SK-N-SH (cell line): ENCODE data around the gene SLC66A2. TPM values are rescaled to one million over a fixed set of nuclear protein-coding genes. Genes with fewer than 3 reads are reported as not detected.

Experiments used
- CTCF ChIA-PET: fragments of 300-600, 350-600 bp; formaldehyde crosslinking; extraction: SDS; loops from one replicate; lab custom pipeline; 2021; lab: Yijun Ruan, JAX
- POLR2A ChIA-PET: fragments of 350-600 bp; sonication (Branson Sonifier 250); formaldehyde crosslinking; extraction: SDS; loops from one replicate; lab custom pipeline; 2020; ENCODE audit warnings: antibody characterized with exemption, inconsistent platforms; lab: Yijun Ruan, JAX
- DNase-seq: peaks from one replicate; pipeline ENCODE4 v3.0.0; 2012
- H2AFZ ChIP-seq: fragments of 200-600 bp; sonication (generic); 2 replicates; pipeline ENCODE4 v1.8.1; 2016; ENCODE audit warnings: antibody characterized with exemption, mild to moderate bottlenecking, low read depth
- H3F3A ChIP-seq: fragments of 200-600 bp; sonication (generic); replicated peaks from 2 replicates; pipeline ENCODE3; 2016; ENCODE audit warnings: antibody characterized with exemption, mild to moderate bottlenecking; ENCODE audit not compliant: insufficient read depth
- H3K27ac ChIP-seq, 2 experiments: fragments of 200-500 bp in 1 of 2; fragments of 200-600 bp in 1 of 2; sonication (Bioruptor generic) in 1 of 2; sonication (generic), shearing (Covaris generic) in 1 of 2; 2 replicates each; pipeline versions ENCODE4 v1.5.1 to v1.6.1; 2014 to 2016; ENCODE audit warnings: low read depth in 2 of 2, inconsistent platforms in 1 of 2, low read length in 1 of 2, mild to moderate bottlenecking in 1 of 2, mixed read lengths in 1 of 2
- H3K27me3 ChIP-seq: fragments of 200-600 bp; sonication (generic), shearing (Covaris generic); 2 replicates; pipeline ENCODE4 v1.6.1; 2016; ENCODE audit warnings: mixed run types; ENCODE audit not compliant: insufficient read depth
- H3K36me3 ChIP-seq, 2 experiments: fragments of 200-500 bp in 1 of 2; fragments of 200-600 bp in 1 of 2; sonication (Bioruptor generic) in 1 of 2; sonication (generic) in 1 of 2; replicated peaks in 1 of 2; 2 replicates each; pipeline versions ENCODE3 to v1.5.1; 2014 to 2016; ENCODE audit warnings: low read length in 1 of 2, mild to moderate bottlenecking in 1 of 2; ENCODE audit not compliant: insufficient read depth in 2 of 2, control insufficient read depth in 1 of 2
- H3K4me1 ChIP-seq, 2 experiments: fragments of 200-500 bp in 1 of 2; fragments of 200-600 bp in 1 of 2; sonication (Bioruptor generic) in 1 of 2; sonication (generic), shearing (Covaris generic) in 1 of 2; 2 replicates each; pipeline versions ENCODE4 v1.5.1 to v1.6.1; 2014 to 2016; ENCODE audit warnings: low read depth in 1 of 2, low read length in 1 of 2, mixed run types in 1 of 2; ENCODE audit not compliant: insufficient read depth in 2 of 2, control insufficient read depth in 1 of 2
- H3K4me2 ChIP-seq: fragments of 200-600 bp; sonication (generic), shearing (Covaris generic); 2 replicates; pipeline ENCODE4 v1.6.1; 2017; ENCODE audit warnings: mixed run types
- H3K4me3 ChIP-seq, 2 experiments: fragments of 200-500 bp in 1 of 2; fragments of 200-600 bp in 1 of 2; sonication (Bioruptor generic) in 1 of 2; sonication (generic), shearing (Covaris generic) in 1 of 2; 2 replicates each; pipeline versions ENCODE4 v1.5.1 to v1.8.1; 2014 to 2016; ENCODE audit warnings: low read depth in 2 of 2, inconsistent platforms in 1 of 2, low read length in 1 of 2, mild to moderate bottlenecking in 1 of 2, mixed read lengths in 1 of 2, moderate library complexity in 1 of 2
- H3K79me2 ChIP-seq: fragments of 200-600 bp; sonication (generic); 2 replicates; pipeline ENCODE4 v1.8.1; 2017; ENCODE audit warnings: mild to moderate bottlenecking; ENCODE audit not compliant: insufficient read depth
- H3K9ac ChIP-seq: fragments of 200-600 bp; sonication (generic); 2 replicates; pipeline ENCODE4 v1.6.1; 2017; ENCODE audit warnings: mixed run types
- H3K9me2 ChIP-seq: fragments of 200-600 bp; sonication (generic); 2 replicates; pipeline ENCODE4 v1.6.1; 2017; ENCODE audit warnings: mixed run types
- H3K9me3 ChIP-seq: fragments of 200-600 bp; sonication (generic); 2 replicates; pipeline ENCODE4 v1.6.1; 2017; ENCODE audit warnings: mixed run types, mild to moderate bottlenecking, moderate library complexity
- H4K20me1 ChIP-seq: fragments of 200-600 bp; sonication (generic); 2 replicates; pipeline ENCODE4 v1.6.1; 2017; ENCODE audit warnings: mild to moderate bottlenecking, mixed run types; ENCODE audit not compliant: insufficient read depth
- CTCF ChIP-seq: fragments of 200-600 bp; sonication (generic); IDR thresholded peaks from 2 replicates; pipeline ENCODE4 v1.6.1; 2017; ENCODE audit warnings: antibody characterized with exemption, mild to moderate bottlenecking, moderate library complexity
- ELF1 ChIP-seq: IDR thresholded peaks from 2 replicates; pipeline ENCODE4 v1.4.0; 2012
- EZH2phosphoT487 ChIP-seq: fragments of 200-600 bp; sonication (generic); IDR thresholded peaks from 2 replicates; pipeline ENCODE4 v1.6.1; 2017; ENCODE audit warnings: low read depth, mixed run types, mild to moderate bottlenecking, antibody characterized with exemption, moderate library complexity, borderline replicate concordance
- FOXJ3 ChIP-seq: sonication (generic); formaldehyde crosslinking; IDR thresholded peaks from 2 replicates; pipeline ENCODE4 v1.5.1; 2020; ENCODE audit warnings: mild to moderate bottlenecking, missing genetic modification reagents
- FOXM1 ChIP-seq: IDR thresholded peaks from 2 replicates; pipeline ENCODE4 v1.4.0; 2012; ENCODE audit warnings: low read depth, mild to moderate bottlenecking
- IRF3 ChIP-seq: fragments of 150-350 bp; IDR thresholded peaks from 2 replicates; pipeline ENCODE4 v1.6.1; 2016; ENCODE audit warnings: mild to moderate bottlenecking, low read depth, low read length
- JUND ChIP-seq: IDR thresholded peaks from 2 replicates; pipeline ENCODE4 v1.4.0; 2012
- PBX3 ChIP-seq: IDR thresholded peaks from 2 replicates; pipeline ENCODE4; 2012
- RFX5 ChIP-seq: IDR thresholded peaks from 2 replicates; pipeline ENCODE4 v1.6.1; 2012; ENCODE audit warnings: mild to moderate bottlenecking, improper control_type of control experiment, low read length
- RXRA ChIP-seq: IDR thresholded peaks from 2 replicates; pipeline ENCODE4 v1.4.0; 2012; ENCODE audit warnings: low read depth, mild to moderate bottlenecking, borderline replicate concordance
- SIN3A ChIP-seq: IDR thresholded peaks from 2 replicates; pipeline ENCODE4 v1.6.1; 2012; ENCODE audit warnings: low read depth, mild to moderate bottlenecking, low read length, moderate library complexity, borderline replicate concordance
- TAF1 ChIP-seq: IDR thresholded peaks from 2 replicates; pipeline ENCODE4 v1.6.1; 2012; ENCODE audit warnings: low read depth, mild to moderate bottlenecking, low read length, moderate library complexity, borderline replicate concordance
- TCF12 ChIP-seq: IDR thresholded peaks from 2 replicates; pipeline ENCODE4 v1.4.0; 2012
- USF2 ChIP-seq: fragments of 150-350 bp; IDR thresholded peaks from 2 replicates; pipeline ENCODE4 v1.6.1; 2017; ENCODE audit warnings: antibody characterized with exemption, low read length, low read depth, borderline replicate concordance
- WGBS: methylation state at CpG from one replicate; pipeline ENCODE4 v1.1.6; 2017; ENCODE audit warnings: low lambda C conversion rate; 5-methylcytosine and 5-hydroxymethylcytosine counted together
- polyA plus RNA-seq, 3 experiments: library from polyadenylated mRNA; depleted of rRNA; stranded (reverse); fragments of >200 nt; gene quantifications; 2 replicates each; pipeline ENCODE4 v1.2.3, GENCODE V29; 2012

SLC66A2 gene
- polyA plus RNA-seq, 1 of the 3 experiments (the other 2 are of a cell fraction), result 14.5 TPM

- Histone ChIP-seq H3K4me1 (peaks cover 4 to 9% of the 10 kb centered on the region in 2 experiments; a peak in 1 of 4 replicates), H3K27ac (no peak overlapping the region), H4K20me1 (peaks cover 19% of the 10 kb centered on the region; the same call in 1 of the 2 replicates), H3K9ac (no peak overlapping the region), H3K9me2 (no peaks in the 10 kb centered on the region), H2AFZ (no peak overlapping the region), H3K27me3 (no peaks in the 10 kb centered on the region), H3K79me2 (peaks cover 39% of the 10 kb centered on the region), H3K4me3 (peak overlapping the region; percentile 67 to 77), H3K36me3 (peaks cover 0 to 3% of the 10 kb centered on the region in 2 experiments), H3K9me3 (no peaks in the 10 kb centered on the region), H3K4me2 (peak overlapping the region; percentile 87), H3F3A (no peaks in the 10 kb centered on the region)
- TF ChIP-seq IRF3 (no peak), RXRA (no peak), FOXM1 (no peak), TCF12 (no peak), TAF1 (no peak), ELF1 (no peak), CTCF (no peak), RFX5 (no peak), JUND (no peak), PBX3 (no peak), EZH2phosphoT487 (no peak), FOXJ3 (no peak), SIN3A (no peak), USF2 (no peak)
- DNase-seq, result no peak
- 84% methylated on average over 12 of the region's 12 CpGs for WGBS
- POLR2A ChIA-PET, result no interaction called here
- CTCF ChIA-PET, result interaction anchor here (0.6 kb wide), 1 partner anchor 73 kb away, joined by 3 read pairs; no protein-coding TSS in a partner anchor
Measured at GRCh38 chr18:79949697-79950487, 1.6 kb downstream of the SLC66A2 start.
